Mesothelial cell of epicardium (in vitro differentiated cells): ENCODE results near the gene SEH1L. TPM values are rescaled to one million over a fixed set of nuclear protein-coding genes. Genes with fewer than 3 reads are reported as not detected.

Experiments
- DNase-seq, 2 experiments: peaks; one replicate each; pipeline ENCODE4 v3.0.0; 2021; ENCODE audit warnings: low spot score in 2 of 2; ENCODE audit not compliant: unreplicated experiment in 2 of 2
- H3K27ac Mint-ChIP-seq: 2 replicates; pipeline ENCODE4 v1.8.0; 2021; ENCODE audit warnings: mixed read lengths
- H3K27me3 Mint-ChIP-seq: 2 replicates; pipeline ENCODE4 v1.8.0; 2021; ENCODE audit warnings: low read depth, mixed read lengths
- H3K36me3 Mint-ChIP-seq: 2 replicates; pipeline ENCODE4 v1.8.0; 2021; ENCODE audit warnings: mixed read lengths
- H3K4me1 Mint-ChIP-seq: 2 replicates; pipeline ENCODE4 v1.8.0; 2021; ENCODE audit warnings: mixed read lengths
- H3K4me3 Mint-ChIP-seq: 2 replicates; pipeline ENCODE4 v1.8.0; 2021; ENCODE audit warnings: mild to moderate bottlenecking, moderate library complexity, mixed read lengths
- H3K9me3 Mint-ChIP-seq: 2 replicates; pipeline ENCODE4 v1.8.0; 2021; ENCODE audit warnings: mixed read lengths
- CTCF ChIP-seq: fragments of 200-600 bp; sonication (generic); IDR thresholded peaks from one replicate; pipeline ENCODE4 v1.5.0; 2021; ENCODE audit warnings: antibody characterized with exemption; ENCODE audit not compliant: unreplicated experiment
- total RNA-seq: library from RNA; stranded (reverse); gene quantifications from 3 replicates; pipeline ENCODE4 v1.2.1, GENCODE V29; 2021

Gene SEH1L
- total RNA-seq, 1 donor from 2014 or later: 51.5 TPM

DNA sequence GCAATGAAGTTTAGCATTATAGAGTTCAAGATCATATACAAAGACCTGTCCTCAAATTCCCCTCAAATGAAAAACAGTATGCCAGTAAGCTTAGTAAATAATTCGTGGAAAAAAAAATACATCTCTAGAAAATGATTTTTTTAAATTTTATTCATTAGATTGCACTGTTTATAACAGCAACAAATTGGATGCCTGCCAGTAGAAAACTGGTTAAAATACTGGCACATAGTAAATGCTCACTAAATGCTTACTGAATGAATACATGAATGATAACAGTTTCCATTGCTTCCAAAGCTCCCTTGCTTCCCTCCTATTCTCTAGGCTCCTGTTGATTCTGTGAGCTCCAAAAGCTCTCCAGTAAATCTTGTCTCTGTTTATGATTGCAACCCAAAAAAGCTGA is 25.5 kb upstream of the SEH1L start:
- no peak for TF ChIP-seq CTCF
- H3K27ac Mint-ChIP-seq: no peak overlapping the region
- no peaks in the 10 kb centered on the region for H3K36me3 Mint-ChIP-seq
- H3K27me3 Mint-ChIP-seq: no peaks in the 10 kb centered on the region
- peaks cover 11% of the 10 kb centered on the region for H3K4me1 Mint-ChIP-seq
- no peak for DNase-seq
- H3K9me3 Mint-ChIP-seq: no peaks in the 10 kb centered on the region
- no peak overlapping the region for H3K4me3 Mint-ChIP-seq

GRCh38 chr18:12924616-12925015 is 23.2 kb upstream of the SEH1L start:
- no peak overlapping the region for H3K4me3 Mint-ChIP-seq
- no peaks in the 10 kb centered on the region for H3K9me3 Mint-ChIP-seq
- no peak for TF ChIP-seq CTCF
- DNase-seq: no peak
- no peaks in the 10 kb centered on the region for H3K36me3 Mint-ChIP-seq
- peaks cover 17% of the 10 kb centered on the region for H3K4me1 Mint-ChIP-seq
- no peak overlapping the region for H3K27ac Mint-ChIP-seq
- H3K27me3 Mint-ChIP-seq: no peaks in the 10 kb centered on the region

GRCh38 chr18:12928206-12928605 is 19.6 kb upstream of the SEH1L start:
- Mint-ChIP-seq H3K9me3 (no peaks in the 10 kb centered on the region), H3K4me3 (no peak overlapping the region), H3K27ac (no peak overlapping the region), H3K27me3 (no peaks in the 10 kb centered on the region), H3K4me1 (peaks cover 17% of the 10 kb centered on the region), H3K36me3 (no peaks in the 10 kb centered on the region)
- no peak for DNase-seq
- TF ChIP-seq CTCF: no peak

DNA sequence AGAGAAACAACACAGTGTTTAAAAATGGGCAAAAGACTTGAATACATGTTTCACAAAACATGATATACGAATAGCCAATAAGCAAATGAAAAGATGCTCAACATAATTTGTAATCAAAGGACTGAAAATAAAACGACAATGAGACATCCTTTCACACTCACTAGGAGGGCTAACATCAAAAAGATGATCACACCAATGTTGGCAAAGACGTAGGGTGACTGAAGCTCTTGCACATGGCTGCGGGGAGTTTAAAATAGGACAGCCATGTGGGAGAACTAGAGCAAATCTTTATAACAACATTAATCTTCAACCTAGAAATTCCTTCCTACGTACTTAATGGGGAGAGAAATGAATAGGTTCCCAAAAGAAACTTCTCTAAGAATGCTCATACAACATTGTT is 19.2 kb upstream of the SEH1L start:
- H3K27me3 Mint-ChIP-seq: no peaks in the 10 kb centered on the region
- no peak for TF ChIP-seq CTCF

DNA sequence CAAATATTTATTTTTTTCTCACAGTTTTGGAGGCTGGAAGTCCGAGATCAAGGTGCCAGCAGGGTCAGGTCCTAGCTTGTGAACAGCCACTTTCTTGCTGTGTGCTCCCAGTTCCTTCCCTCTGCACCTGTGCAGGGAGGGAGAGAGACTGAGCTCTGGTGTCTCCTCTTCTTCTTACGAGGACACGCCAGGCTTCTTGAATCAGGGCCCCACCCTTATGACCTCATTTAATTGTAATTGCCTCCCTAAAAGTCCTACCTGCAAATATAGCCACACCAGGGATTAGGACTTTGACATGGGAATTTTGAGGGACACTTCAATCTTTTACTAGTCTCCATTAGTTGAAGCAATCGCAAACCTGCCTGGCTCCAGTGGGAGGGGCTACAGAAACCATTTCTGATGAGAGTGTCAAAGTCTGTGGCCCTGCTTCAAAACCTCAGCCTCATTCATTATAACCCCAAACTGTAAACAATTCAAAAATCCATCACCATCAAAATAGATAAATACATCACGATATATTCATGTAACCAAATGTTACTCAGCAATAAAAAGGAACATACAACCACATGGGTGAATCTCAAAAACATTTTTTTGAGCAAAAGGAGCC is 18.2 kb upstream of the SEH1L start:
- Mint-ChIP-seq H3K4me1 (peaks cover 16% of the 10 kb centered on the region), H3K27me3 (peaks cover under 1% of the 10 kb centered on the region), H3K36me3 (no peaks in the 10 kb centered on the region), H3K9me3 (no peaks in the 10 kb centered on the region), H3K27ac (no peak overlapping the region), H3K4me3 (no peak overlapping the region)
- no peak for TF ChIP-seq CTCF
- DNase-seq: no peak

More for the DNA sequence above, 19.2 kb upstream of the SEH1L start:
- Mint-ChIP-seq H3K4me1 (peaks cover 17% of the 10 kb centered on the region), H3K4me3 (no peak overlapping the region), H3K36me3 (no peaks in the 10 kb centered on the region), H3K27ac (no peak overlapping the region), H3K9me3 (no peaks in the 10 kb centered on the region)
- no peak for DNase-seq

DNA sequence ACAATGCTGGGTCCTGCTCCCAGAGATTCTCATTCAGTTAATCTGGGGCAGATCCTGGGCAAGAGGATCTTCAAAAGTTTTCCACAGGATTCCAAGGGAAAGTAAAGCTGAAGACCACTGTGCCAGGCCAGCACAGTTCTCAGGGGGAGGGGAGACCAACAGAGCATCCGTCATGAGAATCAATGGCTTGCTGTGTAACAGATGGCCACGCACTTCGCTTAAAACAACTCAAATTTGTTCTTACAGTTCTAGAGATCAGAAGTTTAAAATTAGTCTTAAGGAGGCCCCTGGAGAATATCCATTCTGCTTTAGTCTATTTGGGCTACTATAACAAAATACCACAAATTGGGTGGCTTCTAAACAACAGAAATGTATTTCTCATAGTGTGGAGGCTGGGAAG is 17.4 kb upstream of the SEH1L start:
- Mint-ChIP-seq H3K9me3 (no peaks in the 10 kb centered on the region), H3K4me1 (peaks cover 10% of the 10 kb centered on the region), H3K36me3 (no peaks in the 10 kb centered on the region), H3K27ac (no peak overlapping the region), H3K27me3 (peaks cover 2% of the 10 kb centered on the region), H3K4me3 (no peak overlapping the region)
- no peak for DNase-seq
- no peak for TF ChIP-seq CTCF
